OCI-LY1 (cell line): Measurements from ENCODE around the gene FTO.

Experiments
- CTCF ChIP-seq: fragments of 200-600 bp; sonication (generic), shearing (Covaris generic); IDR thresholded peaks from 2 replicates; pipeline ENCODE4 v1.5.1; 2017; ENCODE audit warnings: mild to moderate bottlenecking, antibody characterized with exemption, low read length, moderate library complexity, mixed read lengths
- EZH2 ChIP-seq: fragments of 200-600 bp; sonication (generic), shearing (Covaris generic); IDR thresholded peaks from 2 replicates; pipeline ENCODE4 v1.8.0; 2017; ENCODE audit warnings: borderline replicate concordance, mixed run types, mild to moderate bottlenecking, antibody characterized with exemption, low read length, moderate library complexity, mixed read lengths

- TF ChIP-seq CTCF = no peak
- no peak for TF ChIP-seq EZH2
Measured at GRCh38 chr16:53693320-53693719, 10.6 kb upstream of the FTO start.
